GM20431 (cell line): Measurements from ENCODE around the gene BRMS1.
"Not testable (repeated sequence)": the region's sequence is repeated elsewhere in the genome, so short reads cannot be mapped to it uniquely, and the experiment has no call there.

Experiments
- in situ Hi-C: fragments of 300-500 bp; cut with MseI, MboI; formaldehyde crosslinking; loops from one replicate; pipeline ENCODE4 v1.15.0; 2020; ENCODE audit warnings: low sequenced_read_pairs; ENCODE audit not compliant: unreplicated experiment

BRMS1 gene

DNA sequence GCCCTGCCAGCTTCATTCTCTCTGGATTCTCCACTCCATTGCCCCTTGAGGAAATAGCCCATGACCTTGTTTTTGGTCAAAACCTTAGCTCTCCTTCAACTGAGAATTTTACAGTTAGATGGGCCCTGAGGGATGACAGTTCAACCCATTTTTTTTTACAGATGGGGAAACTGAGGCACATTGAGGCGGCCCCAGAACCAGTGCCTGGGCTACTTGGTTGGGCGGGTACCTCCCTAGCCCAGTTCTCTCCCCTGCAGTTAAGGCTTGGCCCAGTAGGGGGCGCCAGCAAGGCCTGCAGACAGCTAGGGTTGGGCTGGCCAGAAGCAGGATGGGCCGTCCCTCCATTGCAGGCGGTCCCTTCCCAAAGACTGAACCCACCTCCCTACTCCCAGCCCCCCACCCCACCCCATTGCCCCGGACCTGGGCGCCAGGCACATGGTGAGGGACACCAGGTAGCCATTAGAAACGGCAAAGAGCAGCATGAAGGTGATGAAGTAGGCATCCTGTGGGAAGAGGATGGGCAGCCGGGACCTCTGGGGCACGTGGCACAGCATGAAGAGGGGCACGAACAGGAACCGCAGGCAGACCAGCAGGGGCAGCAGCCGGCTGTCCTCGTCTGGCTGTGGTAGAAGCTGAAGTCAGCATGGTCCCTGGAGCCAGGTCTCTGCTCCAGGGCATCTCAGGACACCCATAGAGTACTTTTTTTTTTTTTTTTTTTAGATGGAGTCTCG, 19.1 kb upstream of the BRMS1 start:
- in situ Hi-C loops: no loop called here

GRCh38 chr11:66363187-66363601, 18.3 kb upstream of the BRMS1 start:
- in situ Hi-C loops: no loop called here

- in situ Hi-C loops: no loop called here
Observed at GRCh38 chr11:66362481-66363147, 17.7 kb upstream of the BRMS1 start.

GRCh38 chr11:66361502-66361941, 16.6 kb upstream of the BRMS1 start:
- in situ Hi-C loops: no loop called here

GRCh38 chr11:66360406-66361073, 15.6 kb upstream of the BRMS1 start:
- in situ Hi-C loops: no loop called here

DNA sequence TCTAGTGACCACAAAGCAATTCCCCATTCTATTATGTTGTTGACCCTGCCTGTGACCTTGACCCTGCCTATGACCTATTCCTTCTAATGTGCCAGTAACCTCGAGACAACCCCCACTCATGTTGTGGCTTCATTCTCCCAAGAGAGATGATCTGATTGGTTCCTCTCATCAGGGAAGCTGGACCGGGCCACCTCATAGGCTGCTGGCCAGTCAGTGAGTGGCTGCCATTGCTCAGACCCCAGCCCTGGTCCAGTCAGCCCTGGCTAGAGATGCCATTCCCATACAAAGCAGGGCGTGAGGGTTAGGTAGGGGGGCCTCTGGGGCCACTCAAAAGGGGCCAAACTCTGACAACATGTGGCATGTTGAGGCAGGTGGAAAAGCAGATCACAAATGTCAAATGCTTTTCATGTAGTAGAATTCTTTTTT, 14.8 kb upstream of the BRMS1 start:
- in situ Hi-C loops: no loop called here

DNA sequence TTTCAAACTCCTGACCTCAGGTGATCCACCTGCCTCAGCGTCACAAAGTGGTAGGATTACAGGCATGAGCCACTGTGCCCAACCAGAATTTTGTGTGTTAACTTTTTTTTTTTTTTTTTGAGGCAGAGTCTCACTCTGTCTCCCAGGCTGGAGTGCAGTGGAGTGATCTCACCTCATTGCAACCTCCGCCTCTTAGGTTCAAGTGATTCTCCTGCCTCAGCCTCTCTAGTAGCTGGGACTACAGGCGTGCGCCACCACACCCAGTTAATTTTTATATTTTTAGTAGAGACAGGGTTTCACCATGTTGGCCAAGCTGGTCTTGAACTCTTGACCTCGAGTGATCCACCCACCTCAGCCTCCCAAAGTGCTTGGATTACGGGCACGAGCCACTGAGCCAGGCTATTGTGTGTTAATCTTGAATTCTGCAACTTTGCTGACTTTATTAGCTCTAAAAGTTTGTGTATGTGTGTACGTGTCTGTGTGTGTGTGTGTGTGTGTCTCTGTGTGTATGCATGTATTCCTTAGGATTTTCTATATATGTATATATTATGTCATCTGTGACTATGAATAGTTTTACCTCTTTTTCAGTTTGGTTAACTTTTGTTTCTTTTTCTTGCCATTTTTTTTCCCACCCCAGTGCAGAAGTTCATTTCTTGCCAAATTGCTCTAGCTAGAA, 5.8 kb upstream of the BRMS1 start:
- in situ Hi-C loops: not testable (repeated sequence)

DNA sequence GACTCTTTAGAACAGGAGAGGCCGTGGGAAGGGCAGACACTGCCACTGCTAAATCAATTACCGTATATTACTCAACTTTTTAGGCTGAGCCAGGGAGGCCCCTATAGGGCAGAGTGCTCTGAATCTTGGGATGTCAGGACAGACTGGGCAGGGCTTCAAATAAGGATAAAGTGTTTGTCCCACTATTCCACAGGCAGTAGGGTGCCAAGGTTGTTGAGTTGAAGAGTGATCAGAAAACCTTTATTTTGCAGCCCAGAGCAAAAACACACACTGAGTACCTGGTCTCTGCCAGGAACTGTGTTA, 4.1 kb upstream of the BRMS1 start:
- in situ Hi-C loops: no loop called here

GRCh38 chr11:66347425-66348276, 2.7 kb upstream of the BRMS1 start, which contains the start of gene B4GAT1:
Gene B4GAT1, minus strand, starts transcription at chr11:66347629. Its CDS starts 84 bp downstream, at chr11:66347545.
- in situ Hi-C loops: no loop called here

DNA sequence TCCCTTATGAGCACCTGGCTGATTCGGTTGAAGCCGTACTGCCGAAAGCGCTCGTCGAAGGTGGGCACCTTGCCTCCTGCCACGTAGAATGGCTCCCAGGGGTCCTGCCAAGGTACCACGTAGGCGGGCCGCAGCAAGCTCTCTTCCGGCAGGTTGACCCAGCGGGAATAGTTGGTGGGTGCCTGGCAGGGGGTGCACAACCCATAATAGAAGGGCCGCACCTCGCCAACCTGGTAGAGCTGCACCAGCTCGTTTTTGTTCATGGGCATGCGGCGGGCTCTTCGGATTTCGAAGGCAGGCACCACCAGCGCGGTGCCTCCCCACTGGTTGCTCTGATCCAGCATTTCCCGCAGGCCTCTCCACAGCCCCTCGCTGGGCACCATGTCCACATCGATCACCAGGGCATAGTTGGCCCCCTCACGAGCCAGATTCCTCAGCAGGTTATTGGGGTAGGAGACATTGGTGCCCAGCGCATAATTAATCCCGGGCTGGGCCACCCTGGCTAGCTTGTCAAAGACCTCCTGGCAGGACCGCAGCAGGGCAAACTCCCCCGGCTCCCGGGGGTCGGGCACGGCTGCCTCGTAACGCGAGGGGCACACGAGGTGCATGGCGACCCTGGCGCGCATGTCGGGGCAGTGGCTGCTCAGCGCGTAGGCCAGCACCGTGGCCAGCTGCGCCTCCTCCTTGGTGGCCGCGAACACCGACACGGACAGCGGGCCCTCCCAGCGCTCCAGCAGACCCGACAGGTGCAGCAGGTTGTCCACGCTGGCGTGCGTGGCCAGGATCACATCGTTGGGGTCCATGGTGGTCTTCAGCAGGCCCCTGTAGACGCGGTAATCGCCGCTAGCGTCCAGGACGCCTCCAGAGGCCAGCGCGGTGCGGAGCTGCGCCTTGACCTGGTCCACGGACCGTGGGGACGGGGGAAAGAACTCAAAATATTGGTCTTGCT, 1.8 kb upstream of the BRMS1 start:
- in situ Hi-C loops: no loop called here

DNA sequence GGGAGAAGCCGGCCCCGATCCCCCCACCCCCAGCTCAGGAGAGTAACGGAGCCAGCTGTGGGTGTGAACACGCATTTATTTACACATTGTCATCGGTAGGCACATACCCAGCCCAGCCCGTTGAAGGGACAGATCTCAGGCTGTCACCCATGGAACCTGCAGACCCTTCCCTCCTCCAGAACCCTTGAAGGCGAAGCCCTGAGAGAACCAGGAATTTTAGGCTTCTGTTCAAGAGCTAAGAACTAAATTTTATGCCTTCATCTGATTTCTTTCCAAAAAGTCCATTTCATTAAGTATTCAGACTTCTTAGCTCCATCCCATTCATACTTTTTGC, 379 bp upstream of the BRMS1 start:
- in situ Hi-C loops: no loop called here

DNA sequence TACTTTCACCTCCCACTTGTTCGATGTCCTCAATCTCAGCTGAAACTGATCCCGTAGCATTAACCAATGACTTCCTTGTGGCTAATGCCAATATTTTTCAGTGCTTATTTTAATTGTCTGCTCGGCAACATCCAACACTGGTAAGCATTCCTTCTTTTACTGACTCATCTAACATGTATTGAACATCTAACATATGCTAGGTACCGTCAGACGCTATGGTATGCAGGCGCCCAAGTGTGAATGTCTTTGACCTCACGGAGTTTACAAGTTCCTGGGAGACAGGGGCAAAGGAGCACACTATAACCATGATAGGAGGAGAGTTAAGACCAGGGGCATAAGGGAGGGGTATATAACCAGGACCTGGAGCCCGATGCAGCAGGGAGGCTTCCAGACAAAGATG, 1.7 kb downstream of the BRMS1 start:
- in situ Hi-C loops: no loop called here

DNA sequence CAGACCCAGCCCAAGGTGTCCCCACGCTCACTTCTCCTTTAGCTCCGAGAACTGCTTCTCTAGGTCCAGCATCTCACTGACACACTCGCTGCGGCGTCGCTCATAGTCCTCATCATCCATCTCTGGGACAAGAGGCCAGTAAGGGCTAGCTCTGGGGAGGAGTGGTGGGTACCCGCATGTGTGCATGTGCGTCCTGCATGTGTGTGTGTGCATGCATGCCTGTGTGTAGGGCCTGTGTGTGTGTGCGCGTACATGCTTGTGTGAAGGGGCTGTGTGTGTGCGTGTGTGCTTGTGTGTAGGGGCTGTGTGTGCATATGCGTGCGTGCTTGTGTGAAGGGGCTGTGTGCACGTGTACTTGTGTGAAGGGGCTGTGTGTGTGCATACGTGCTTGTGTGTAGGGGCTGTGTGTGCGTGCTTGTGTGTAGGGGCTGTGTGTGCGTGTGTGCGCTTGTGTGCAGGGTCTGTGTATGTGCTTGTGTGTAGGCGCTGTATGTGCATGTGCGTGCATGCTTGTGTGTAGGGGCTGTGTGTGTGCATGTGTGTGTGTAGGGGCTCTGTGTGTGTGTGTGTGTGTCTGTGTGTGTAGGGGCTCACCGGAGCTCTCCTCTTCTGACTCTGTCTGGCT, 3.3 kb downstream of the BRMS1 start:
- in situ Hi-C loops: no loop called here

- in situ Hi-C loops: no loop called here
Observed at GRCh38 chr11:66340596-66341501, 4.1 kb downstream of the BRMS1 start.

GRCh38 chr11:66339686-66340483, 5.0 kb downstream of the BRMS1 start:
- in situ Hi-C loops: no loop called here

GRCh38 chr11:66339162-66339675, 5.7 kb downstream of the BRMS1 start:
- in situ Hi-C loops: no loop called here
